Measurements from ENCODE around the gene KRTAP5-6.

The KRTAP5-6 gene

GRCh38 chr11:1734641-1735081 is 37.7 kb downstream of the KRTAP5-6 start:
- DNase-seq = no peak

- DNase-seq = no peak
Measured at GRCh38 chr11:1735271-1735670, 38.3 kb downstream of the KRTAP5-6 start.

- no peak for DNase-seq
Measured at GRCh38 chr11:1736447-1736992, 39.5 kb downstream of the KRTAP5-6 start.

GRCh38 chr11:1737080-1737757 is 40.2 kb downstream of the KRTAP5-6 start:
- no peak for DNase-seq

GRCh38 chr11:1738380-1738779 is 41.4 kb downstream of the KRTAP5-6 start:
- no peak for DNase-seq

GRCh38 chr11:1739576-1739975 is 42.6 kb downstream of the KRTAP5-6 start:
- DNase-seq = no peak

- DNase-seq = no peak
Measured at GRCh38 chr11:1740786-1741530, 44.0 kb downstream of the KRTAP5-6 start.

GRCh38 chr11:1741741-1742140 is 44.7 kb downstream of the KRTAP5-6 start:
- DNase-seq = no peak

GRCh38 chr11:1742371-1742770 is 45.4 kb downstream of the KRTAP5-6 start:
- DNase-seq = no peak

- DNase-seq = no peak
Measured at GRCh38 chr11:1742869-1743584, 46.0 kb downstream of the KRTAP5-6 start.

GRCh38 chr11:1743585-1744136 is 46.7 kb downstream of the KRTAP5-6 start:
- DNase-seq = no peak

- no peak for DNase-seq
Measured at GRCh38 chr11:1744137-1744886, 47.3 kb downstream of the KRTAP5-6 start.

GRCh38 chr11:1744891-1745700 is 48.1 kb downstream of the KRTAP5-6 start:
- DNase-seq = no peak

GRCh38 chr11:1745701-1746320 is 48.8 kb downstream of the KRTAP5-6 start:
- no peak for DNase-seq

- DNase-seq = no peak
Measured at GRCh38 chr11:1746511-1746931, 49.5 kb downstream of the KRTAP5-6 start.

GRCh38 chr11:1746956-1747752 is 50.2 kb downstream of the KRTAP5-6 start:
- DNase-seq = no peak
